ENCODE measurements around the gene LSAMP.

DNA sequence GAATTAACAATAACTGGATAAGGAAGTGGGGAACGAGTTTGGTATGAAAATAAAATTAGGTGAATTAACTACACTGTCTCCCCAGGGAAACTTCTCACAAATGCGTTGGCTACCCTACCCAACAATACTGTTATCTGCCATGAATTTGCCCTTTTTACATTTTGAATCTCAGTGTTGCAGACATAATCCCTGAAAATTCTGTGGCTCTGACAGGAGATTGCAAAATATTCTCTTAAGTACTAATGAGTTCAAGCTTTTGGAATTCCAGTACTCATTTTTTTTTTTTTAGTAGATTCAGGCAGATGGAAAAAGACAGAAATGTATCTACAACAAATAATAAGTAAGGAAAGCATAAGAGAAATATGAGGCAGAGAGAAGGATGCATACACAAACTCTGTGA, 332.6 kb downstream of the LSAMP start:
- no peak for TF ChIP-seq BCL6B (tag by site-specific recombination; IDR thresholded peaks at IDR 0.05)
- TF ChIP-seq SP2 (tag by site-specific recombination; IDR thresholded peaks at IDR 0.05), result no peak
- no peak for TF ChIP-seq PATZ1 (tag by site-specific recombination; IDR thresholded peaks at IDR 0.05)
- TF ChIP-seq CTCF (tag by site-specific recombination; IDR thresholded peaks at IDR 0.05), result no peak
- no peak for TF ChIP-seq ZNF521 (tag by site-specific recombination; IDR thresholded peaks at IDR 0.05)
